ENCODE data around the gene LRRC45.

Gene LRRC45

GRCh38 chr17:82058855-82059249 is 35.7 kb downstream of the LRRC45 start:
- DNase-seq (ENCODE audit: low read depth) = no peak
- no peak for TF ChIP-seq CTCF (IDR thresholded peaks at IDR 0.05; ENCODE audit: low read length, missing control alignments)
- H3K4me3 ChIP-seq (replicated peaks; ENCODE audit: low read depth, low read length) = no peak overlapping the region

GRCh38 chr17:82059272-82060000 is 36.3 kb downstream of the LRRC45 start:
- no peak overlapping the region for H3K4me3 ChIP-seq (replicated peaks; ENCODE audit: low read depth, low read length)
- no peak for TF ChIP-seq CTCF (IDR thresholded peaks at IDR 0.05; ENCODE audit: low read length, missing control alignments)
- no peak for DNase-seq (ENCODE audit: low read depth)

- no peak for DNase-seq (ENCODE audit: low read depth)
- no peak for TF ChIP-seq CTCF (IDR thresholded peaks at IDR 0.05; ENCODE audit: low read length, missing control alignments)
- H3K4me3 ChIP-seq (replicated peaks; ENCODE audit: low read depth, low read length) = no peak overlapping the region
Observed at GRCh38 chr17:82060001-82060380, 36.9 kb downstream of the LRRC45 start.

GRCh38 chr17:82060614-82061013 is 37.5 kb downstream of the LRRC45 start:
- no peak for DNase-seq (ENCODE audit: low read depth)
- no peak for TF ChIP-seq CTCF (IDR thresholded peaks at IDR 0.05; ENCODE audit: low read length, missing control alignments)
- H3K4me3 ChIP-seq (replicated peaks; ENCODE audit: low read depth, low read length) = no peak overlapping the region

- TF ChIP-seq CTCF (IDR thresholded peaks at IDR 0.05; ENCODE audit: low read length, missing control alignments) = no peak
- no peak overlapping the region for H3K4me3 ChIP-seq (replicated peaks; ENCODE audit: low read depth, low read length)
- DNase-seq (ENCODE audit: low read depth) = no peak
Observed at GRCh38 chr17:82061047-82061925, 38.2 kb downstream of the LRRC45 start.

- no peak overlapping the region for H3K4me3 ChIP-seq (replicated peaks; ENCODE audit: low read depth, low read length)
- no peak for DNase-seq (ENCODE audit: low read depth)
- TF ChIP-seq CTCF (IDR thresholded peaks at IDR 0.05; ENCODE audit: low read length, missing control alignments) = no peak
Observed at GRCh38 chr17:82062076-82062983, 39.2 kb downstream of the LRRC45 start.
